D721Med (cell line): Measurements from ENCODE around the gene KDM7A.

Source experiments
- DNase-seq: peaks from one replicate; pipeline ENCODE4 v3.0.0; 2011; ENCODE audit warnings: low spot score; ENCODE audit not compliant: insufficient read length
- FAIRE-seq: peaks from 2 replicates; lab custom pipeline; 2011; peaks lifted over from hg19 to GRCh38; lab: Jason Lieb, UNC
- CTCF ChIP-seq: IDR thresholded peaks from 2 replicates; pipeline ENCODE4 v1.5.1; 2012; ENCODE audit warnings: mild to moderate bottlenecking, control low read depth; ENCODE audit not compliant: insufficient read depth; ENCODE audit errors: missing control alignments

The KDM7A gene

GRCh38 chr7:140200061-140200989 lies 23.5 kb upstream of the KDM7A start:
- FAIRE-seq (no peak), DNase-seq (no peak)
- TF ChIP-seq CTCF: no peak

GRCh38 chr7:140197938-140198337 lies 21.2 kb upstream of the KDM7A start:
- no peak for FAIRE-seq

GRCh38 chr7:140197218-140197890 lies 20.6 kb upstream of the KDM7A start:
- FAIRE-seq (no peak), DNase-seq (no peak)
- TF ChIP-seq CTCF: no peak

More at GRCh38 chr7:140197938-140198337, 21.2 kb upstream of the KDM7A start:
- no peak for DNase-seq
- TF ChIP-seq CTCF: no peak

GRCh38 chr7:140196361-140197217 lies 19.8 kb upstream of the KDM7A start:
- FAIRE-seq: no peak
- DNase-seq: no peak
- TF ChIP-seq CTCF: no peak

- no peak for TF ChIP-seq CTCF
- no peak for FAIRE-seq
- DNase-seq: no peak
Measured at GRCh38 chr7:140195859-140196258, 19.1 kb upstream of the KDM7A start.

- FAIRE-seq (no peak), DNase-seq (no peak)
- no peak for TF ChIP-seq CTCF
Measured at GRCh38 chr7:140192620-140193019, 15.8 kb upstream of the KDM7A start.
